ENCODE results near the gene ACTL8. TPM values are rescaled to one million over a fixed set of nuclear protein-coding genes. Genes with fewer than 3 reads are reported as not detected.

Gene ACTL8
- total and polyA plus RNA-seq, 12 donors = not detected

GRCh38 chr1:17711577-17711910, 43.6 kb upstream of the ACTL8 start:
- peak in 1 of 8 donors; percentile 14 for ATAC-seq
- Histone ChIP-seq H3K4me1 (no peaks in the 10 kb centered on the region), H3K27me3 (peaks cover 0 to 5% (median 0%) of the 10 kb centered on the region in 7 donors), H3K27ac (no peak overlapping the region), H3K4me3 (no peak overlapping the region), H3K9me3 (peaks cover 0 to 21% (median 0%) of the 10 kb centered on the region in 11 donors), H3K36me3 (no peaks in the 10 kb centered on the region)
- intact Hi-C loops (cut with DNase I) = no loop called here
- no peak for DNase-seq
- no peak for TF ChIP-seq CTCF (IDR thresholded peaks at IDR 0.05)

GRCh38 chr1:17711941-17712340, 43.2 kb upstream of the ACTL8 start:
- no peaks in the 10 kb centered on the region for H3K36me3 ChIP-seq
- peaks cover 0 to 5% (median 0%) of the 10 kb centered on the region in 7 donors for H3K27me3 ChIP-seq
- intact Hi-C loops (cut with DNase I) = no loop called here
- H3K27ac ChIP-seq = no peak overlapping the region
- no peak for TF ChIP-seq CTCF (IDR thresholded peaks at IDR 0.05)
- H3K9me3 ChIP-seq = peaks cover 0 to 21% (median 0%) of the 10 kb centered on the region in 11 donors
- ATAC-seq (peak in 2 of 8 donors; percentile 48 to 75), DNase-seq (no peak)
- no peak overlapping the region for H3K4me3 ChIP-seq
- 59 to 60% methylated on average over 5 of the region's 5 CpGs for WGBS, 2 donors
- H3K4me1 ChIP-seq = no peaks in the 10 kb centered on the region

- peaks cover 0 to 10% (median 0%) of the 10 kb centered on the region in 7 donors for H3K27me3 ChIP-seq
- WGBS, 2 donors = 81% methylated on average over 5 of the region's 5 CpGs
- H3K36me3 ChIP-seq = no peaks in the 10 kb centered on the region
- peaks cover 0 to 21% (median 0%) of the 10 kb centered on the region in 11 donors for H3K9me3 ChIP-seq
- no peak overlapping the region for H3K4me3 ChIP-seq
- no peak for ATAC-seq
- TF ChIP-seq CTCF (IDR thresholded peaks at IDR 0.05) = no peak
- intact Hi-C loops (cut with DNase I) = no loop called here
- no peaks in the 10 kb centered on the region for H3K4me1 ChIP-seq
- DNase-seq = no peak
- no peak overlapping the region for H3K27ac ChIP-seq
These were observed 41.1 kb upstream of the ACTL8 start for GRCh38 chr1:17713993-17714392.

GRCh38 chr1:17717594-17718535, 37.3 kb upstream of the ACTL8 start:
- Histone ChIP-seq H3K4me3 (no peak overlapping the region), H3K27ac (no peak overlapping the region), H3K4me1 (no peaks in the 10 kb centered on the region), H3K9me3 (no peaks in the 10 kb centered on the region), H3K36me3 (no peaks in the 10 kb centered on the region), H3K27me3 (peaks cover 0 to 18% (median 3%) of the 10 kb centered on the region in 7 donors)
- no peak for ATAC-seq
- DNase-seq = no peak
- 72 to 80% methylated on average over 25 of the region's 25 CpGs for WGBS, 2 donors
- intact Hi-C loops (cut with DNase I) = no loop called here
- no peak for TF ChIP-seq CTCF (IDR thresholded peaks at IDR 0.05)

Measured in heart right ventricle (tissue), 16 donors.